NCI-H774 (cell line): Measurements from ENCODE around the gene BEST2.
A peak's percentile ranks its signal among the peaks of the same experiment; 100 is the strongest.
"Not testable (repeated sequence)": the region's sequence is repeated elsewhere in the genome, so short reads cannot be mapped to it uniquely, and the experiment has no call there.

Source experiments
- DNase-seq: peaks from one replicate; lab custom pipeline; 2025; lab: John Stamatoyannopoulos, UW

BEST2 gene

DNA sequence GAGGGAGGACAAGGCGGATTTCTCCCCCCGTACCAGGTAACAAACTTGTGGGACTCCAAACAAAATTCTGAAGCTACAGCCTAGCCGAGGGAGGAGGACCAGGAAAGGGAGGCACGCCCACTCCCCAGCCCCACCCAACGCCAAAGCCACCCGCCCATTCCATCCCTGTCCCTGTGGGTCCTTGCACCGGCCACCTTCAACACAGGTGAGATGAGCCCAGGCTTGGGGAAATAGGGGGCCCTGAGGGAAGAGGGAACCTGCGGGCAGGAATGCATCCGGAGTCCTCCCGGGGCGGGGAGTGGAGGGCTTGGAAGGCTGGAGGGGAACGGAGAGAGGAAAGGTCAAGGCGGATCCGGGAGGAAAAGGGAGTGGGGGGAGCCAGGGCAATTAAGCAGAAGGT, at the start of gene BEST2:
BEST2 (plus strand) TSS at position 157 of the 400 bp plus-strand sequence. CDS start 802 bp downstream, outside the sequence.
- no peak for DNase-seq

DNA sequence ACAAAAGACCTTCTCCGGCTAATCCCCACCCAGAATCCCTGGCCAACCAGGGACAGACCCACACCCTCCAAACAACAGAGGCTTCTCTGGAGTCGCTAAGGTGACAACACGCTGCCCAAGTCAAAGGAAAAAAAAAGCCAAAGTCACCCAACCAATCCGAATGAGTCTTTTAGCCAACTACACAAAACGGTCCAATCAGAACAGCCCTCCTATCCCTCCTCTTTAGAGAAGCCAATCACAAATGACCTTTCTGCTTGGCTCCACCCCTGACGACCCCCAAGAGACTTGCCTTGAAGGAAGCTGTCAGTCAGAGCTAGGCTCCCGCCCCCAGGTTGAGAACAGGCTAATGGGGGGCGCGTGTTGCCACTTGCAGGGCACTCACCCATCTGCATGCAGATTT, 48.5 kb upstream of the BEST2 start:
- no peak for DNase-seq

DNA sequence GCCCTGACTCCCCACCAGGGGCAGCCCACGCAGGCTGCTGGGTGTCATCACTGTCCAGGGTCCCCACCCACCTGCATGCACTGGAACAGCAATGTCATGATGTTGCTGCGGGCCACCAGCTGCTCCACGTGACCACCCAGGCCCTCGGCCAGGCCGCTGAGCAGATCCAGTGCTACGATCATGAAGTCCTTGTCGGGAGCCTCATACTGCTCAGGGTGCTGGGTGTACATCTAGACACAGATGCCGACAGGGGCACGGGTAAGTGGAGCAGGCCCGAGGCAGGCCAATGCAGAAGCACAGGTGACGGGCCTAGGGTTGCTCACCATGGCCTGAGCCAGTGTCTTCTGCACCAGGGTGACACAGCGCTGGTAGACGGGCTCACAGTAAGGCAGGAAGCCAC, 46.4 kb upstream of the BEST2 start:
- DNase-seq: no peak

GRCh38 chr19:12705654-12706331, 45.8 kb upstream of the BEST2 start:
- no peak for DNase-seq

DNA sequence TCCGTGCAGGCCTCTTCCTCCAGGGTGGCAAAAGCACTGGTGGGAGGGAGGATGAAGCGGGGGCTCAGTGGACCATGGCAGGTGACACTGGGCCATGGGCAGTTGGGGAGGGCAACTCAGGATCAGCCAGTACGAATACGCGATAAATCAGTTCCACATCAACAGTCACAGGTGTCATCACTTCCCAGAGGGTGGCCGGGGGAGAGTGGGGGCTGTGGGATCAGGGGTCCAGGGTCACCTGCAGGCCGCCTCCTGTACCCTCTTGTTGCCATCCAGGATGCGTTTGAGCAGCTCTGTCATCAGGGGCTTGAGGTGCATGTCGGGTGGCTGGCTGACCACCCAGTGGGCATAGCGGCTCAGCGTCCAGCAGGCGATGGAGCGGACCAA, 45.3 kb upstream of the BEST2 start:
- DNase-seq: no peak

DNA sequence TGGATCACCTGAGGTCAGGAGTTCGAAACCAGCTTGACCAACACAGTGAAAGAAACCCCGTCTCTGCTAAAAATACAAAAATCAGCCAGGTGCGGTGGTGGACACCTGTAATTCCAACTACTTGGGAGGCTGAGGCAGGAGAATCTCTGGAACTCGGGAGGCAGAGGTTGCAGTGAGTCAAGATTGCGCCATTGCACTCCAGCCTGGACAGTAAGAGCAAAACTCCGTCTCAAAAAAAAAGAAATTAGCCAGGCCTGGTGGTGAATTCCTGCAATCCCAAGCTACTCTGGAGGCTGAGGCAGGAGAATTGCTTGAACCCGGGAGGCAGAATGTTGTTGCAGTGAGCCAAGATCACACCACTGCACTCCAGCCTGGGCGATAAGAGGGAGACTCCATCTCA, 43.0 kb upstream of the BEST2 start:
- no peak for DNase-seq

DNA sequence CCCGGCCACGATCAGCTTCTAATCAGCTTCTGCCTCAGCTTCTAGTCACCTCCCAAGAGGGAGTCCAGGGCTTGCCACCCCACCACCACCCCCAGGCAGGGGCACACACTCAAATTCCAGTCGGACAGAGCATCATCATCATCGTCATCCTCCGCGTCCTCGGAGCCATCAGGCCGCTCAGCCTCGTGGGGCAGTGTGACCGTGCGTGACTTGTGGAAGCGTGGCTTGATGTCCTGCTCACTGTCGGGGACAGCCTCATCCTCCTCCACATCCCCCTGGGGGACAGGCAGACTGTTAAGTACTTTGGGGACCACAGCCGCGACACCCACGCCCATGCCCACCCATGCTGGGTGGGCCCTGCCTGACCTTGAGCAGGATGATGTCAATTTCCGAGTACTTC, 40.4 kb upstream of the BEST2 start:
- no peak for DNase-seq

GRCh38 chr19:12712077-12712476, 39.5 kb upstream of the BEST2 start:
- not testable (repeated sequence) for DNase-seq

- DNase-seq: not testable (repeated sequence)
Measured at GRCh38 chr19:12713304-12713703, 38.3 kb upstream of the BEST2 start.

DNA sequence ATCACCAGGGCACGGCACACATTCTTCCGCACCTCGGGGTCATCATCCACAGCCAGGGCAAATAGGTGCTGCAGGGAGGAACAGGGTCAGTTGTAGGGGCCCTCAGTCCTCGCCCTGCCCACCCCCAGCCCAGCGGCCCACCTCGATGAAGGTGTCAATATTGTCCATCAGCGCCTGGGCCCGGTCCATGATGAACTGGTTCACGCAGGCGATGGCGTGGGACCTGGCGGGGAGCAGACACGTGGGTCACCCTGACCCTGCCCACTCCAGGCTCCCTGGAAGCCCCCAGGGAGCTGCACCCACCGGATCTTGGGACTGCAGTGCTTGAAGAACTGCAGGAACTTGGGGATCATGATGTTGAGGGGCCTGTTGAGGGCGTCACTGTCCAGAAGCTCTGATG, 36.5 kb upstream of the BEST2 start:
- no peak for DNase-seq

DNA sequence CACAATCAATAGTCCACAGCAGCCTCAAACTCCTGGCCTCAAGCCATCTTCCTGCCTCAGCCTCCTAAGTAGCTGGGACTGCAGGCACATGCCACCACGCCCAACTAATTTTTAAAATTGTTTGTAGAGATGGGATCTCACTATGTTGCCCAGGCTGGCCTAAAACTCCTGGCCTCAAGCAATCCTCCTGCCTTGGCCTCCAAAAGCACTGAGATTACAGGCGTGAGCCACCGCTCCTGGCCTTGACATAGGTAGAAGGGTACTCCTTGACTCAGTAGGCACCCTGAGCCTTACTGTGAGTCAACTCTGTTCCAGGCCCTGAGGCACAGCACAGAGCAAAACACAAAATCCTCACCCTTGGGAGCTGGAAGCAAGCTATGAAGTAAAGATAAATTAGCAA, 35.7 kb upstream of the BEST2 start:
- DNase-seq: no peak

GRCh38 chr19:12720296-12720695, 31.3 kb upstream of the BEST2 start:
- no peak for DNase-seq

DNA sequence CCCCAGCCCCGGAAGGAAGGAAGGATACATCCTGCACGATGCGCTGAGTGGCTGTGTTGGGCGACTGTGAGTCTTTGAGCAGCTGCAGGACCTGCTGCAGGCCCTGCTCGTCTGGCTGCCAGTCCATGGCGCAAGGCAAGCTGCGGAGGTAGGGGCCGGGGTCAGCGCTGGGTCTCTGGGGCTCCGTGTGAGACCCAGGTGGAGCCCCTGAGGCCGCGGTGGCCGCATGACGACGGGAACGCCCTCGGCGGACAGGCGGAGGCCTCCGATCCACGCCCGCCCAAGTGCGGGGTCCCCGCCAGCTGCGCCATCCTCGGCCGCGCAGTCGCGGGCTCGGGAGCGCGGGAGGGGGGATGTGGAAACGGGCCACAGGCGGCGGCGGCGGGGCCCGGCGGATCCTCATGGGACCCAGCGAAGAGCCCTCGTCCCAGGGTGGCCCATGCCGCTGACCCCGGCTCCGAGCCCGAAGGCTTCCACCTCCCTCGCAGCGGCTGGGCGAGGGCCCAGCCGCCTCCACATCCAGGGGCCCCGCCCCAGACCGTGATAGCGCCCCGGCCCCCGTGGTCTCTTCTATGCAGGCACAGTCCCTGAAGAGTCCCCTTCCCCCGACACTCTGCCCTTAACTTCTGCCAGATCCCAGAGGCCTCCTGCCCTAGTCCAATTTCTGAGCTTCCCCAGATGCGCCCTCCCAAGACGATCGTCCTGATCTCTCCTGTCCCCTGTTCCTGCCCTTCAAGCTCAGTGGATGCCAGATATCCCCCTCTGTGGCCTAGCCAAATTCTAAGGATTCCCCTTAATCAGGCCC, 30.5 kb upstream of the BEST2 start:
- DNase-seq: no peak

- peak; percentile 57 for DNase-seq
Measured at GRCh38 chr19:12721656-12722565, 29.7 kb upstream of the BEST2 start.

- peak; percentile 98 for DNase-seq
Measured at GRCh38 chr19:12722566-12723380, 28.8 kb upstream of the BEST2 start.

DNA sequence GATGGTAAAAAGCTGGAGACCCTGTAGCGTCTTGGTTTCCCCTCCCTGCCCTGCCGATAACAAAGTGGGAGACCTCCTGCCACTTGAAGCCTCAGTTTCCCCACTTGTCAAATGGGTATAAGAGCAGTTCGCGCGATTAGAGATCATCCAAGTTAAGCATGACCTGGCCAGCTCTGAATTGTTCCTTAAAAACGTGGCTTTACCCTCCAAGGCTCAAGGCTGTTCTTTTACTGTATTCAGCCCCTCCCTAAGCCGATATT, 28.3 kb upstream of the BEST2 start:
- no peak for DNase-seq

DNA sequence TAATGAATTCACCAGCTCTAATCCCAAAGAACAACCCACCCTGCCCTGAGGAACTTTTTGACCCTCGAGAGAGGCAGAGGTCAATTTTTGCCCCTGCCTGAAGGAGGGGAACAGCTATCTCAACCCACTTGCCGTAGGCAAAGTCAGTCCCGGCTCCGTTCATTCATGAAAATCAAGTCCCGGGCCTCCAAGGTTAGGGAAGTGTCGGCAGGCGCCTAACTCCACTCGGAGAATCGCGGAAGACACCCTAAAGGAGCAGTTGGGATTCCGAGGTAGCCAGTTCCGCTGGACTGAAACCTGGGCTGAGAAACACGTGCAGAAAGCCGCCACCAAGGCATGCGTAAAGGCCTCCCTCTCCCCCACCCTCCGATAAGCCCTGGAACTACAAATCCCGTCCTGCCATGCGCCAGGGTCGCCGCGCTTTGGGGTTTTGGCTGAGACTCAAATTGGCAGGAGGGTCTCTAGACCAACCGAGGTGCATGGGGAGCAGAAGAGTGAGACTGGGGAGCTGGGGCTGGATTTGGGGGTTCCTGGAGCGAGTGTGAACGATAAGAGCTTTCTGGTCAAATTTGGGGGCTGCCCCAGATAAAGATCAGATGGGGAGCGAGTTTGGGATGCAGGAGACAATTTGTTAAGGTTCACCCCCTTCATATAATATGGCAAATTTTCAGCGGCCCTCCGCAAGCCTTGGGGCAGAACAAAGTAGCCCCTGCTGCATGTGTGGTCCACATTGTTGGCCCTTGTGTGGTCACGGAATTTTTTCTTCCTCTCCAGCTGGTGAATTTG, 27.8 kb upstream of the BEST2 start, which contains the start of gene TNPO2:
TNPO2 (minus strand) TSS at position 292 of the 786 bp plus-strand sequence. CDS start 2,955 bp downstream, outside the sequence.
- DNase-seq: peak; percentile 62

GRCh38 chr19:12725612-12726011, 26.0 kb upstream of the BEST2 start:
- not testable (repeated sequence) for DNase-seq

- no peak for DNase-seq
Measured at GRCh38 chr19:12726988-12727316, 24.6 kb upstream of the BEST2 start.

DNA sequence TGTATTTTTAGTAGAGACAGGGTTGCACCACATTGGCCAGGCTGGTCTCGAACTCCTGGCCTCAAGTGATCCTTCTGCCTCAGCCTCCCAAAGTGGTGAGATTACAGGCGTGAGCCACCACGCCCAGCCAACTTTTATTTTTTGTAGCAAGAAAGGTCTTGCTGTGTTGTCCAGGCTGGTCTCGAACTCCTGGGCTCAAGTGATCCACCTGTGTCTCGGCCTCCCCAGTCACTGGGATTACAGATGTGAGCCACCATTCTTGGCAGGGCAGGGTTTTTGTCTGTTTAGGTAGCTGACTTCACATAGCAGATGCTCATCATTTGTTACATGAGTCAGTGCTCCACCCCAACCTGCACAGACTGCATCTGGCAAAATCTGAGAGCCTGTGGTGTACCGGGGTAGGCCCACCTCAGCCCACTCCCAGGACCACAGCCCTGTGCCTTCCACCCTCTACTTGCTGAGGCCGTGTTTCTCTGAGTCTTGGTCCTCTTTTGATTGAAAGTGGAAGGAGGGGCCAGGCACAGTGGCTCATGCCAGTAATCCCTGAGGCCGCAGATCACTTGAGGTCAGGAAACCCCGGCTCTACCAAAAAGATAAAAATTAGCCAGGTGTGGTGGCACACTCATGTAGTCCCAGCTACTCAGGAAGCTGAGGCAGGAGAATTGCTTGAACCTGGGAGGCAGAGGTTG, 23.7 kb upstream of the BEST2 start:
- DNase-seq: no peak
